ENCODE results near the gene TOP2B.

- TF ChIP-seq CTCF (conservative IDR thresholded peaks at IDR 0.05) (no peak), EZH2 (IDR thresholded peaks at IDR 0.05; ENCODE audit: low read depth) (no peak)
Observed at GRCh38 chr3:25707268-25707926, 42.7 kb upstream of the TOP2B start.
